ENCODE data around the gene RBBP7.
A peak's percentile ranks its signal among the peaks of the same experiment; 100 is the strongest.

Gene RBBP7

DNA sequence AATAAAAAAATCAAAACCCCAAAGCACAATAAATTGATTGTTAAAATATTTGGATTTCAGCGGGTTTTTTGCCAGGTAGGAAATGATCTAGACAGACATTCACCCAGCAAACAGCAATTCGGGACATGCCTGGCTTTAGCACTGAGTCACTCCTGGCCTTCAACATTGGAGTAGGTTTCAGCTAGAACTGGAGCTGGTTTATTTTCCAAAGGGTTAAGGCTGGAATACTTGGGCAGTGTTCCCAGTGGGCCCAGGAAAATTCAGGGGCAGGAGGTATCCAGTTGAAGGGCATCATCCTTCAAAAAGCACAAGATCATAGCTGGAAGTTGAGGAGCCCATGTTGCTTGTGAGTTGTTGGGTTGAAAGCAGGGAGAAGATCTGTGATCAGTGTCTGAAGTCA lies 42.9 kb downstream of the RBBP7 start:
- Mint-ChIP-seq H3K4me1 (ENCODE audit: low read depth) (peaks cover 3% of the 10 kb centered on the region), H3K36me3 (ENCODE audit: low read depth) (peaks cover 23% of the 10 kb centered on the region), H3K27ac (no peak overlapping the region), H3K4me3 (no peak overlapping the region), H3K9me3 (no peaks in the 10 kb centered on the region), H3K27me3 (ENCODE audit: low read depth) (no peaks in the 10 kb centered on the region)
- no peak for DNase-seq (ENCODE audit: low spot score)

- Mint-ChIP-seq H3K9me3 (no peaks in the 10 kb centered on the region), H3K36me3 (ENCODE audit: low read depth) (peaks cover 21% of the 10 kb centered on the region), H3K27ac (no peak overlapping the region), H3K4me3 (no peak overlapping the region), H3K4me1 (ENCODE audit: low read depth) (peaks cover 3% of the 10 kb centered on the region), H3K27me3 (ENCODE audit: low read depth) (no peaks in the 10 kb centered on the region)
- DNase-seq (ENCODE audit: low spot score): no peak
Observed at GRCh38 chrX:16826207-16826606, 44.0 kb downstream of the RBBP7 start.

GRCh38 chrX:16825264-16826035 lies 44.7 kb downstream of the RBBP7 start:
- Mint-ChIP-seq H3K4me3 (no peak overlapping the region), H3K9me3 (no peaks in the 10 kb centered on the region), H3K27ac (no peak overlapping the region), H3K4me1 (ENCODE audit: low read depth) (peaks cover 3% of the 10 kb centered on the region), H3K27me3 (ENCODE audit: low read depth) (no peaks in the 10 kb centered on the region), H3K36me3 (ENCODE audit: low read depth) (peaks cover 21% of the 10 kb centered on the region)
- DNase-seq (ENCODE audit: low spot score): no peak

DNA sequence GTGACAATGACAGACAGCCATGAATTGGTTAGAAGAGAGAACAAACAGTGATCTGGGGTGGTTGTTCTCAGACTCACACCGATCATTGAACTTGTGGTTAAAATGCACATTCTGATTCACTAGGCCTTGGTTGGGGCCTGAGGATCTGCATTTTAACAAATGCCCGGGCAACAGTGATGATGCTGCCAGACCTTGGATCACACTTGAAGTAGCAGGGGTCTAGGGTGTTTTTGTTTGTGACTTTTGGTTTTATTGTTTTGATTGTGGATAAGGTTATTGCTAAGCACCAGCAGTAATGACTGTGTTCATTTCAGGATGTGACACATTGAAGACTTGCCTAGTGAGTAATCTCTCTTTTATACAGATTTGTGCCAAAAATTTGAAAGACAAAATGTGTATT lies 47.4 kb downstream of the RBBP7 start:
- H3K36me3 Mint-ChIP-seq (ENCODE audit: low read depth): peaks cover 20% of the 10 kb centered on the region

DNA sequence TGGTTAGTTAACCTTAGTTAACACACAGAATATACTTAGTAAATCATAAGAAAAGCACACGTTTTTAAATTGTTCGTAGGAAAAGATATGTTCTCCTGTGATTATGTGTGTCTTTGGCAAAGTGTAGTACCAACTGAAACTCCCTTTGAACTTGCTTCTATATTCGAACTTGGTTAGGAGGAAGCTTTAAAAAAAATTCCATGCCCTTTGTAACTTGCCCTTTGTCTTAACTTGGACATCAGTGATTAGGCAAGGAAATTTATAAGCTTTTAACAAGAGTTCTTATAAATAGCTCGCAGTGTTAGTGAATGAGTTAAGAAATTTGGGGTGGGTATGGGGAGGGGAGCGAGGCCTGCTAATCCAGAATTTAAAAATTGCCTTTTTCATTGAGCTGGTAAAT lies 50.5 kb downstream of the RBBP7 start:
- no peaks in the 10 kb centered on the region for H3K27me3 Mint-ChIP-seq (ENCODE audit: low read depth)
- no peak overlapping the region for H3K4me3 Mint-ChIP-seq
- H3K27ac Mint-ChIP-seq: no peak overlapping the region
- H3K36me3 Mint-ChIP-seq (ENCODE audit: low read depth): peaks cover 19% of the 10 kb centered on the region
- peaks cover 6% of the 10 kb centered on the region for H3K4me1 Mint-ChIP-seq (ENCODE audit: low read depth)
- H3K9me3 Mint-ChIP-seq: no peaks in the 10 kb centered on the region
- no peak for DNase-seq (ENCODE audit: low spot score)

More for the DNA sequence above, 47.4 kb downstream of the RBBP7 start:
- Mint-ChIP-seq H3K9me3 (no peaks in the 10 kb centered on the region), H3K27ac (peak overlapping the region; percentile 52), H3K27me3 (ENCODE audit: low read depth) (no peaks in the 10 kb centered on the region), H3K4me3 (no peak overlapping the region), H3K4me1 (ENCODE audit: low read depth) (peaks cover 3% of the 10 kb centered on the region)
- DNase-seq (ENCODE audit: low spot score): peak; percentile 10

GRCh38 chrX:16814597-16814996 lies 55.6 kb downstream of the RBBP7 start:
- Mint-ChIP-seq H3K9me3 (no peaks in the 10 kb centered on the region), H3K27ac (no peak overlapping the region), H3K36me3 (ENCODE audit: low read depth) (peaks cover 10% of the 10 kb centered on the region), H3K4me3 (no peak overlapping the region), H3K4me1 (ENCODE audit: low read depth) (peaks cover 6% of the 10 kb centered on the region), H3K27me3 (ENCODE audit: low read depth) (no peaks in the 10 kb centered on the region)
- DNase-seq (ENCODE audit: low spot score): no peak

GRCh38 chrX:16807976-16808542 lies 62.1 kb downstream of the RBBP7 start:
- no peak for DNase-seq (ENCODE audit: low spot score)
- Mint-ChIP-seq H3K27ac (no peak overlapping the region), H3K9me3 (no peaks in the 10 kb centered on the region), H3K36me3 (ENCODE audit: low read depth) (peaks cover 6% of the 10 kb centered on the region), H3K4me3 (peak overlapping the region; percentile 29), H3K4me1 (ENCODE audit: low read depth) (peaks cover 12% of the 10 kb centered on the region), H3K27me3 (ENCODE audit: low read depth) (no peaks in the 10 kb centered on the region)

DNA sequence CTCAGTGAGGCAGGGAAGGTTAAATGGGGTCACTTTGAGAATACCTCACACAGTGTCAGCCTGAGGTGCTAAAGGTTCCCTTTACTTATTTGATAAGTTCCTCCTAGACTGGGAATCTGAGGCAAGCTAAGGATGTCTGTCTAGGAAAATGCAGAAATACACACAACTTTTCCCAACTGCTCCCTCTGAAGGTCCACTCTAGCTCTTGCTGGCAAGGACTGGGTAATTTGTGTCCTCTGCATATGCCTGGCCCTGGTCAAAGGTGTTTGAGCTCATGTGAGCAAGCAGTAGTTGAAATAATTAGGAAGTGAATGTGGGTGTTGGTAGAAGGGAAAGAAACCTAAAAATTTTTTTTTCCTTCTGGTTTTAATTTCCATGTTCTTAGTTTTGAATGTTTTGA lies 62.6 kb downstream of the RBBP7 start:
- H3K27me3 Mint-ChIP-seq (ENCODE audit: low read depth): no peaks in the 10 kb centered on the region
- H3K27ac Mint-ChIP-seq: no peak overlapping the region
- H3K36me3 Mint-ChIP-seq (ENCODE audit: low read depth): peaks cover 3% of the 10 kb centered on the region
- peaks cover 12% of the 10 kb centered on the region for H3K4me1 Mint-ChIP-seq (ENCODE audit: low read depth)
- no peak overlapping the region for H3K4me3 Mint-ChIP-seq
- H3K9me3 Mint-ChIP-seq: no peaks in the 10 kb centered on the region
- DNase-seq (ENCODE audit: low spot score): no peak

DNA sequence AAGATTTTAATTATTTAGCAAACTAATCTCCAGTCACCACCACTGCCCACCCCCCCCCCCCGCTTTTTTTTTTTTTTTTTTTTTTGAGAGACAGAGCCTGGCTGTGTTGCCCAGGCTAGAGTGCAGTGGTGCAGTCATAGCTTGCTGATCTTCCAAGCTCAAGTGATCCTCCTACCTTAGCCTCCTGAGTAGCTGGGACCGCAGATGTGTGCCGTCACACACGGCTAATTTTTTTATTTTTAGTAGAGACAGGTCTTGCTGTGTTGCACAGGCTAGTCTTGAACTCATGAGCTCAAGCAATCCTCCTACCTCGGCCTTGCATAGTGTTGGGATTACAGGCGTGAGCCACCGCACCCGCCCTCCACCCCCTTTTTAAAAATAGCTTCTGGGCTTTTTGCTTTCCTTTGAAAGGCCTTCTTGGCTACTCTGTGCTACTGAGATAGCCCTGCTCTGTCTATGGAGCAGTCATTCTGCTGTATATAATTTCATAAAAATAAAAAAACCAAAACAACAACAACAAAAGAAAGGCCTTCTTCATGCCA lies 65.2 kb downstream of the RBBP7 start:
- H3K4me1 Mint-ChIP-seq (ENCODE audit: low read depth): peaks cover 12% of the 10 kb centered on the region
- H3K27me3 Mint-ChIP-seq (ENCODE audit: low read depth): no peaks in the 10 kb centered on the region
- H3K4me3 Mint-ChIP-seq: no peak overlapping the region
- DNase-seq (ENCODE audit: low spot score): no peak
- H3K36me3 Mint-ChIP-seq (ENCODE audit: low read depth): peaks cover 1% of the 10 kb centered on the region
- no peak overlapping the region for H3K27ac Mint-ChIP-seq
- H3K9me3 Mint-ChIP-seq: no peaks in the 10 kb centered on the region

- Mint-ChIP-seq H3K9me3 (no peaks in the 10 kb centered on the region), H3K27ac (no peak overlapping the region), H3K27me3 (ENCODE audit: low read depth) (no peaks in the 10 kb centered on the region), H3K4me3 (no peak overlapping the region), H3K4me1 (ENCODE audit: low read depth) (no peaks in the 10 kb centered on the region), H3K36me3 (ENCODE audit: low read depth) (peaks cover 12% of the 10 kb centered on the region)
- no peak for DNase-seq (ENCODE audit: low spot score)
Observed at GRCh38 chrX:16797841-16798240, 72.3 kb downstream of the RBBP7 start.

- Mint-ChIP-seq H3K9me3 (no peaks in the 10 kb centered on the region), H3K36me3 (ENCODE audit: low read depth) (peaks cover 12% of the 10 kb centered on the region), H3K27ac (no peak overlapping the region), H3K4me3 (no peak overlapping the region), H3K4me1 (ENCODE audit: low read depth) (no peaks in the 10 kb centered on the region), H3K27me3 (ENCODE audit: low read depth) (no peaks in the 10 kb centered on the region)
- no peak for DNase-seq (ENCODE audit: low spot score)
Observed at GRCh38 chrX:16797358-16797757, 72.8 kb downstream of the RBBP7 start.

DNA sequence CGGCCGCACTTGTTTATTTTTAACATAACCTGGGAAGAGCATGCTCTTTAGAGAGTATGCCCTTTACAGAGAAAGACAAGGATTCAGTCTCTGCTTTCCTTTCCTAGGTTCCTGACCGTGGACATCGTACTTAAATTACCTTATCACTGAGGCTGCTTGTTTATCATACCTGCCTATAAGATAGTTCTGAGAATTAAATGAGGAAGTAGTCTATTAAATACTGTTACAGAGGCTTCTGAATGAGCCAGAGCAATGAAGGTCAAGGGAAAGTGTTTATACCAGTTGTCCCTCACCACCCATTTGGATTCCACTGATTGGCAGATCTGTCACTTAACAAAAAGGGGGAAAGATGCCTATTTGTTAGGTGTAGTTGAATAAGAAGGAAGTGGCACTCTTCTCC lies 73.9 kb downstream of the RBBP7 start:
- no peak for DNase-seq (ENCODE audit: low spot score)
- no peaks in the 10 kb centered on the region for H3K27me3 Mint-ChIP-seq (ENCODE audit: low read depth)
- no peaks in the 10 kb centered on the region for H3K4me1 Mint-ChIP-seq (ENCODE audit: low read depth)
- no peak overlapping the region for H3K4me3 Mint-ChIP-seq
- H3K9me3 Mint-ChIP-seq: no peaks in the 10 kb centered on the region
- no peak overlapping the region for H3K27ac Mint-ChIP-seq
- peaks cover 12% of the 10 kb centered on the region for H3K36me3 Mint-ChIP-seq (ENCODE audit: low read depth)

Measured in T-helper 2 cell treated with Interferon-gamma antibody and Interleukin-4, amounts not matched to agents 5 μg/mL and 100 μg/mL, for 36 hours (primary cell).